Left ventricle myocardium inferior (tissue), 1 donor: ENCODE measurements around the gene UBE2F. TPM values are rescaled to one million over a fixed set of nuclear protein-coding genes. Genes with fewer than 3 reads are reported as not detected.
"Not testable (repeated sequence)": the region's sequence is repeated elsewhere in the genome, so short reads cannot be mapped to it uniquely, and the experiment has no call there.

Experiments used
- DNase-seq: peaks from one replicate; pipeline ENCODE4 v3.0.0-alpha.2; 2020
- H3K27ac ChIP-seq: fragments of 200-600 bp; replicated peaks from 2 replicates; pipeline ENCODE4 v1.8.0; 2021
- H3K27me3 ChIP-seq: fragments of 200-600 bp; 2 replicates; pipeline ENCODE4 v1.8.0; 2021; ENCODE audit warnings: low read depth
- H3K36me3 ChIP-seq: fragments of 200-600 bp; 2 replicates; pipeline ENCODE4 v1.8.0; 2021
- H3K4me1 ChIP-seq: fragments of 200-600 bp; 2 replicates; pipeline ENCODE4 v1.8.0; 2021
- H3K4me3 ChIP-seq: fragments of 200-600 bp; 2 replicates; pipeline ENCODE4 v1.8.0; 2021; ENCODE audit warnings: mild to moderate bottlenecking, moderate library complexity
- H3K9me3 ChIP-seq: fragments of 200-600 bp; replicated peaks from 2 replicates; pipeline ENCODE4 v1.8.0; 2021
- CTCF ChIP-seq: fragments of 200-600 bp; IDR thresholded peaks from 2 replicates; pipeline ENCODE4 v1.8.0; 2021; ENCODE audit warnings: antibody characterized with exemption, mild to moderate bottlenecking, borderline replicate concordance
- intact Hi-C: fragments of 100-400 bp; cut with micrococcal nuclease; formaldehyde crosslinking; loops from one replicate; pipeline ENCODE4 v1.11.0; 2022
- total RNA-seq: library from RNA; stranded (reverse); fragmentation: NEBNext Ultra II Directional; extraction: Animal tissue kit (Norgen Biotek cat#: 25700); gene quantifications from one replicate; pipeline ENCODE4 v1.2.1, GENCODE V29; 2021
- donor health status: DM: no; HTN: yes; CAD: no; lungs with severe emphysema.

Gene UBE2F
- total RNA-seq, 1 donor from 2014 or later: 63.5 TPM

- no peaks in the 10 kb centered on the region for H3K9me3 ChIP-seq
- intact Hi-C loops: no loop called here
- TF ChIP-seq CTCF: no peak
Observed at GRCh38 chr2:238032755-238033337, 66.0 kb downstream of the UBE2F start.

GRCh38 chr2:238033991-238034390, 67.2 kb downstream of the UBE2F start:
- H3K4me1 ChIP-seq, H3K9me3 ChIP-seq, H3K27ac ChIP-seq, intact Hi-C loops, H3K27me3 ChIP-seq, H3K4me3 ChIP-seq, DNase-seq: not testable (repeated sequence)
- peaks cover 82% of the 10 kb centered on the region for H3K36me3 ChIP-seq

More at GRCh38 chr2:238032755-238033337, 66.0 kb downstream of the UBE2F start:
- Histone ChIP-seq H3K27me3 (no peaks in the 10 kb centered on the region), H3K36me3 (peaks cover 71% of the 10 kb centered on the region), H3K4me1 (no peaks in the 10 kb centered on the region), H3K4me3 (no peak overlapping the region), H3K27ac (no peak overlapping the region)
- no peak for DNase-seq

- no peak for DNase-seq
- H3K27me3 ChIP-seq: no peaks in the 10 kb centered on the region
- intact Hi-C loops: no loop called here
- H3K9me3 ChIP-seq: no peaks in the 10 kb centered on the region
- no peak overlapping the region for H3K4me3 ChIP-seq
- H3K4me1 ChIP-seq: peaks cover 12% of the 10 kb centered on the region
- TF ChIP-seq CTCF: no peak
- H3K27ac ChIP-seq: no peak overlapping the region
- H3K36me3 ChIP-seq: peaks cover 87% of the 10 kb centered on the region
Observed at GRCh38 chr2:238038203-238038602, 71.4 kb downstream of the UBE2F start.

- intact Hi-C loops: no loop called here
- no peak overlapping the region for H3K4me3 ChIP-seq
- TF ChIP-seq CTCF: no peak
- H3K4me1 ChIP-seq: peaks cover 12% of the 10 kb centered on the region
- no peaks in the 10 kb centered on the region for H3K9me3 ChIP-seq
- no peak overlapping the region for H3K27ac ChIP-seq
- H3K36me3 ChIP-seq: peaks cover 88% of the 10 kb centered on the region
- no peaks in the 10 kb centered on the region for H3K27me3 ChIP-seq
- DNase-seq: no peak
Observed at GRCh38 chr2:238039151-238039550, 72.3 kb downstream of the UBE2F start.

- peaks cover 12% of the 10 kb centered on the region for H3K4me1 ChIP-seq
- intact Hi-C loops: no loop called here
- no peaks in the 10 kb centered on the region for H3K27me3 ChIP-seq
- TF ChIP-seq CTCF: no peak
- no peak for DNase-seq
- no peak overlapping the region for H3K27ac ChIP-seq
- no peaks in the 10 kb centered on the region for H3K9me3 ChIP-seq
- H3K4me3 ChIP-seq: no peak overlapping the region
- peaks cover 89% of the 10 kb centered on the region for H3K36me3 ChIP-seq
Observed at GRCh38 chr2:238039985-238040384, 73.2 kb downstream of the UBE2F start.

GRCh38 chr2:238040918-238041317, 74.1 kb downstream of the UBE2F start:
- Histone ChIP-seq H3K27me3 (no peaks in the 10 kb centered on the region), H3K36me3 (peaks cover 90% of the 10 kb centered on the region), H3K27ac (no peak overlapping the region), H3K4me1 (peaks cover 12% of the 10 kb centered on the region), H3K9me3 (no peaks in the 10 kb centered on the region), H3K4me3 (no peak overlapping the region)
- intact Hi-C loops: no loop called here
- DNase-seq: no peak
- TF ChIP-seq CTCF: no peak
